Hepatocyte (in vitro differentiated cells): ENCODE measurements around the gene ALOX5. TPM values are rescaled to one million over a fixed set of nuclear protein-coding genes. Genes with fewer than 3 reads are reported as not detected.

Source experiments
- DNase-seq: peaks from one replicate; pipeline ENCODE4 v3.0.0-alpha.2; 2016; ENCODE audit warnings: low spot score
- H2AFZ ChIP-seq: fragments of 200-600 bp; sonication (generic); 2 replicates; pipeline ENCODE4 v1.6.0; 2016; ENCODE audit warnings: antibody characterized with exemption, mild to moderate bottlenecking
- H3K27ac ChIP-seq: fragments of 200-600 bp; sonication (generic); 2 replicates; pipeline ENCODE4 v1.5.1; 2016; ENCODE audit warnings: mild to moderate bottlenecking
- H3K27me3 ChIP-seq: fragments of 200-600 bp; sonication (generic); 2 replicates; pipeline ENCODE4 v1.6.1; 2016
- H3K36me3 ChIP-seq: fragments of 200-600 bp; sonication (generic); replicated peaks from 2 replicates; pipeline ENCODE4 v1.5.1; 2016; ENCODE audit warnings: low read depth; ENCODE audit not compliant: insufficient read depth
- H3K4me1 ChIP-seq: fragments of 200-600 bp; sonication (generic); 2 replicates; pipeline ENCODE4 v1.5.1; 2016; ENCODE audit warnings: mild to moderate bottlenecking, moderate library complexity; ENCODE audit not compliant: insufficient read depth
- H3K4me2 ChIP-seq: fragments of 200-600 bp; sonication (generic); 2 replicates; pipeline ENCODE4 v1.6.0; 2016
- H3K4me3 ChIP-seq: fragments of 200-600 bp; sonication (generic); 2 replicates; pipeline ENCODE4 v1.5.1; 2016; ENCODE audit warnings: mild to moderate bottlenecking
- H3K79me2 ChIP-seq: fragments of 200-600 bp; sonication (generic); 2 replicates; pipeline ENCODE4 v1.6.0; 2017; ENCODE audit warnings: mild to moderate bottlenecking
- H3K9me2 ChIP-seq: fragments of 200-600 bp; sonication (generic); replicated peaks from 2 replicates; pipeline ENCODE4 v1.6.0; 2017; ENCODE audit warnings: mild to moderate bottlenecking; ENCODE audit not compliant: insufficient read depth
- H3K9me3 ChIP-seq: fragments of 200-600 bp; sonication (generic); 2 replicates; pipeline ENCODE4 v1.5.1; 2016; ENCODE audit warnings: low read depth, mild to moderate bottlenecking
- H4K20me1 ChIP-seq: fragments of 200-600 bp; sonication (generic); 2 replicates; pipeline ENCODE4 v1.6.0; 2016; ENCODE audit warnings: mild to moderate bottlenecking; ENCODE audit not compliant: insufficient read depth, poor library complexity, severe bottlenecking
- EZH2 ChIP-seq: fragments of 200-600 bp; sonication (generic); IDR thresholded peaks from 2 replicates; pipeline ENCODE4 v1.6.1; 2016; ENCODE audit warnings: antibody characterized with exemption, mild to moderate bottlenecking, borderline replicate concordance
- EZH2phosphoT487 ChIP-seq: fragments of 200-600 bp; sonication (generic); IDR thresholded peaks from one replicate; pipeline ENCODE4 v1.6.1; 2018; ENCODE audit warnings: antibody characterized with exemption, mild to moderate bottlenecking, low read depth, moderate library complexity; ENCODE audit not compliant: unreplicated experiment, severe bottlenecking
- WGBS: methylation state at CpG from one replicate; pipeline ENCODE4 v1.1.6; 2016; ENCODE audit warnings: low lambda C conversion rate; ENCODE audit errors: missing lambda C conversion rate; 5-methylcytosine and 5-hydroxymethylcytosine counted together
- polyA plus RNA-seq: library from polyadenylated mRNA; unstranded; fragments of >200 nt; fragmentation: Nextera tagmentation; extraction: Ambion mirVana; gene quantifications from 2 replicates; pipeline ENCODE4 v1.2.1, GENCODE V29; 2016
- total RNA-seq: library from RNA; depleted of rRNA; stranded (reverse); fragments of >200 nt; gene quantifications from 2 replicates; pipeline ENCODE4 v1.2.3, GENCODE V29; 2014
- TF ChIP-seq, protein P1 (sequence below): fragments of 200-600 bp; sonication (generic); IDR thresholded peaks from 2 replicates; pipeline ENCODE4 v1.5.1; 2016; ENCODE audit warnings: antibody characterized with exemption, mild to moderate bottlenecking; ENCODE audit not compliant: poor library complexity

ALOX5 gene
- total and polyA plus RNA-seq, 2 experiments from 2014 or later = 3.5 to 4.4 TPM

DNA sequence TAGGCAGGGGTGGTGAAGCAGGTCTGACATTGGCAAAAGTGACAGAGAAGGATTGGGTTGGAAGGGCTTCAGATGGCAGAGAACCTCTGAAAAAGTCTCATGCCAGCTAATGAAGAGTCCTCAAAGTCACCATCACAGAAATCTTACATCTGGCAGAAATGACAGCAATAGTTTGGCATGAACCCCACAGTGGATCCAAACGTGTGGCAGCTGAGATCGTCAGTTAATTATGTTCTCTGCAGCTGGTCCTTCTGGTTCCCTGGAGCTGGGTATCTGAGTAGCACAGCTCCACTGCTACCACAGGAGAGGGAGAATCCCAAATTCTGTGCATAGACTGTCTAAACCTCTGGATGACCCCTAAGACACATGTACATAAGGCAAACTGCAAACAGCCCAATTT, 73.4 kb downstream of the ALOX5 start:
- no peaks in the 10 kb centered on the region for H3K4me1 ChIP-seq
- 81% methylated on average over 2 of the region's 2 CpGs for WGBS
- no peak overlapping the region for H3K27ac ChIP-seq
- H3K79me2 ChIP-seq = no peaks in the 10 kb centered on the region
- H2AFZ ChIP-seq = no peak overlapping the region
- TF ChIP-seq, protein P1, sequence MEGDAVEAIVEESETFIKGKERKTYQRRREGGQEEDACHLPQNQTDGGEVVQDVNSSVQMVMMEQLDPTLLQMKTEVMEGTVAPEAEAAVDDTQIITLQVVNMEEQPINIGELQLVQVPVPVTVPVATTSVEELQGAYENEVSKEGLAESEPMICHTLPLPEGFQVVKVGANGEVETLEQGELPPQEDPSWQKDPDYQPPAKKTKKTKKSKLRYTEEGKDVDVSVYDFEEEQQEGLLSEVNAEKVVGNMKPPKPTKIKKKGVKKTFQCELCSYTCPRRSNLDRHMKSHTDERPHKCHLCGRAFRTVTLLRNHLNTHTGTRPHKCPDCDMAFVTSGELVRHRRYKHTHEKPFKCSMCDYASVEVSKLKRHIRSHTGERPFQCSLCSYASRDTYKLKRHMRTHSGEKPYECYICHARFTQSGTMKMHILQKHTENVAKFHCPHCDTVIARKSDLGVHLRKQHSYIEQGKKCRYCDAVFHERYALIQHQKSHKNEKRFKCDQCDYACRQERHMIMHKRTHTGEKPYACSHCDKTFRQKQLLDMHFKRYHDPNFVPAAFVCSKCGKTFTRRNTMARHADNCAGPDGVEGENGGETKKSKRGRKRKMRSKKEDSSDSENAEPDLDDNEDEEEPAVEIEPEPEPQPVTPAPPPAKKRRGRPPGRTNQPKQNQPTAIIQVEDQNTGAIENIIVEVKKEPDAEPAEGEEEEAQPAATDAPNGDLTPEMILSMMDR = no peak
- TF ChIP-seq EZH2 = no peak
- no peak for TF ChIP-seq EZH2phosphoT487
- H3K9me2 ChIP-seq = no peaks in the 10 kb centered on the region
- H4K20me1 ChIP-seq = no peaks in the 10 kb centered on the region
- H3K36me3 ChIP-seq = no peaks in the 10 kb centered on the region
- H3K27me3 ChIP-seq = no peaks in the 10 kb centered on the region
- H3K4me3 ChIP-seq = no peak overlapping the region
- H3K9me3 ChIP-seq = no peaks in the 10 kb centered on the region
- DNase-seq = no peak
- no peak overlapping the region for H3K4me2 ChIP-seq

DNA sequence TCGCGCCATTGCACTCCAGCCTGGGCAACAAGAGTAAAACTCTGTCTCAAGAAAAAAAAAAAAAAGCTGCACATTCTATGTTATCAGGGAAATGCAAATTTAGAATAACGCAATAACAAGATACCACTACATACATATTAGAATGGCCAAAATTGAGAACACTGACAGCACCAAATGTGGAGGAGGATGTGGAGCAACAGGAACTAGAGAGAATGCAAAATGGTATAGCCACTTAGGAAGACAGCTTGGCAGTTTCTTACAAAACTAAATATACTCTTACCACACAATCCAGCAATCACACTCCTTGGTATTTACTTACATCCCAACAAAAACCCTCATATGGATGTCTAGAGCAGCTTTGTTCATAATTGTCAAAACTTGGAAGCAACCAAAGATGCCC, 76.8 kb downstream of the ALOX5 start:
- H3K36me3 ChIP-seq = no peaks in the 10 kb centered on the region
- DNase-seq = no peak
- WGBS = 98% methylated on average over 3 of the region's 3 CpGs
- no peaks in the 10 kb centered on the region for H3K9me2 ChIP-seq
- no peaks in the 10 kb centered on the region for H3K4me1 ChIP-seq
- H3K27ac ChIP-seq = no peak overlapping the region
- TF ChIP-seq, protein P1 = no peak
- TF ChIP-seq EZH2phosphoT487 (no peak), EZH2 (no peak)
- H3K4me2 ChIP-seq = no peak overlapping the region
- no peaks in the 10 kb centered on the region for H4K20me1 ChIP-seq
- no peak overlapping the region for H2AFZ ChIP-seq
- no peaks in the 10 kb centered on the region for H3K79me2 ChIP-seq
- H3K4me3 ChIP-seq = no peak overlapping the region
- no peaks in the 10 kb centered on the region for H3K9me3 ChIP-seq
- no peaks in the 10 kb centered on the region for H3K27me3 ChIP-seq

DNA sequence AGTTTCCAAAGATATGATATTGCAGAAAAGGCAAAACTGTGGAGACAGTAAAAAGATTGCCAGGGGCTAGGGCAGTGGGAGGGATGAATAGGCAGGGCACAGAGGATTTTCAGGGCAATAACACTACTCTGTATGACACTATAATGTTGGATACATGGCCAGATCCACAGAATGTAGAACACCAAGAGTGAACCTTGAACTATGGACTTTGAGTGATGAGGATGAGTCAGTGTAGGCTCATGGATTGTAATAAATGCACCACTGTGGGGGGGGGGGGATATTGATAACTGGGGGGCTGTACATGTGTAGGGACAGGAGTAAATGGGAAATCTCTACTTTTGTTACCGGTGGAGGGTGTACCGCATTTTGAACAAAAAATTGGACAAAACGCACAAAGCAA, 77.4 kb downstream of the ALOX5 start:
- H3K4me2 ChIP-seq = no peak overlapping the region
- no peaks in the 10 kb centered on the region for H3K27me3 ChIP-seq
- 100% methylated on average over 3 of the region's 3 CpGs for WGBS
- no peak overlapping the region for H3K4me3 ChIP-seq
- no peaks in the 10 kb centered on the region for H3K9me3 ChIP-seq
- no peaks in the 10 kb centered on the region for H3K9me2 ChIP-seq
- H2AFZ ChIP-seq = no peak overlapping the region
- DNase-seq = no peak
- no peak overlapping the region for H3K27ac ChIP-seq
- H4K20me1 ChIP-seq = no peaks in the 10 kb centered on the region
- H3K36me3 ChIP-seq = no peaks in the 10 kb centered on the region
- TF ChIP-seq, protein P1 = no peak
- TF ChIP-seq EZH2 = no peak
- TF ChIP-seq EZH2phosphoT487 = no peak
- no peaks in the 10 kb centered on the region for H3K79me2 ChIP-seq
- no peaks in the 10 kb centered on the region for H3K4me1 ChIP-seq

DNA sequence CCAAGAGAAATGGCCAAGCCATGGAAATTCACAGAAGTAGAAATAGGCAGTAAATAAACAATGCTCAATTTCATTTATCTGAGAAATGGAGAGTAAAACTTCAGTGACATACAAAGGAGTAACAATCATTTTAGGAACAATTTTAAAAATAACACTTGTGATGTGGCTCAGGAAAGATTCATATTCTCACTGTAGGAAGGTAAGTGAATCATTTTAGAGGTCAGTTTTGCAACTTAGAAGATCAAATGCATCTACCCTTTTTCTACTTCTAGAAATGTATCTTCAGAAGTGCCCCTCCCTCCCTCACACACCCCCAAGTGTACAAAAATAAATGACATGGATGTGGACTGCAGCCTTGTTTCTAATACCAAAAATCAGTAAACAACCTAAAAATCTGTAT, 78.3 kb downstream of the ALOX5 start:
- no peak overlapping the region for H3K4me3 ChIP-seq
- H2AFZ ChIP-seq = no peak overlapping the region
- no peak overlapping the region for H3K27ac ChIP-seq
- TF ChIP-seq EZH2phosphoT487 = no peak
- TF ChIP-seq, protein P1 = no peak
- no peak for TF ChIP-seq EZH2
- no peaks in the 10 kb centered on the region for H4K20me1 ChIP-seq
- DNase-seq = no peak
- no peaks in the 10 kb centered on the region for H3K79me2 ChIP-seq
- H3K4me1 ChIP-seq = no peaks in the 10 kb centered on the region
- H3K4me2 ChIP-seq = no peak overlapping the region
- no peaks in the 10 kb centered on the region for H3K27me3 ChIP-seq
- H3K9me3 ChIP-seq = no peaks in the 10 kb centered on the region
- no peaks in the 10 kb centered on the region for H3K36me3 ChIP-seq
- H3K9me2 ChIP-seq = no peaks in the 10 kb centered on the region
